VCaP (cell line): ENCODE data around the gene LYRM7.

Experiments
- H3K27ac ChIP-seq: fragments of 450-650 bp; 2 replicates; pipeline ENCODE4 v1.5.1; 2017
- CTCF ChIP-seq: fragments of 450-650 bp; conservative IDR thresholded peaks from 2 replicates; pipeline ENCODE4 v1.5.1; 2017; ENCODE audit warnings: mild to moderate bottlenecking, moderate library complexity

LYRM7 gene

DNA sequence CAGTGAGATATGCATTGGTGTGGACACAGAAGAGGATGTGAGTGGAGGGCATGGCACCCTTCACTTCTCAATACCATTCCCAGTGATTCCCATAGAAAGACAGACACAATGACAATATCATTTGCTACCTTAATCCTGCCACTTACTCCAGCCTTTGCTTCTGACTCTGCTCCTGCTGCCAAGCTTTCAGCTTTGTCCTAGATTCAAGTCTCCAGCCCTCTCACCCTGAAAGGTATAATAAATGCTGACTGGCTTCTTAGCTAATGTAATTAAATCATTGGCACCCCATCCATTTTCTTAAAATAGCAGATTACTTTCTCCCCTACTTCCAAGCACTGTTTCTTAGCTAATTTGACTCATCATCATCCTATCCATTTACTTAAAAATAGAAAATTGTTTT is 52.0 kb downstream of the LYRM7 start:
- no peak overlapping the region for H3K27ac ChIP-seq
- no peak for TF ChIP-seq CTCF

- H3K27ac ChIP-seq, result no peak overlapping the region
- no peak for TF ChIP-seq CTCF
Observed at GRCh38 chr5:131223751-131224386, 53.1 kb downstream of the LYRM7 start.

GRCh38 chr5:131224387-131225201 is 53.9 kb downstream of the LYRM7 start:
- H3K27ac ChIP-seq, result no peak overlapping the region
- TF ChIP-seq CTCF, result no peak

- no peak for TF ChIP-seq CTCF
- H3K27ac ChIP-seq, result no peak overlapping the region
Observed at GRCh38 chr5:131225282-131225974, 54.7 kb downstream of the LYRM7 start.

GRCh38 chr5:131226899-131227298 is 56.2 kb downstream of the LYRM7 start:
- no peak for TF ChIP-seq CTCF
- no peak overlapping the region for H3K27ac ChIP-seq

DNA sequence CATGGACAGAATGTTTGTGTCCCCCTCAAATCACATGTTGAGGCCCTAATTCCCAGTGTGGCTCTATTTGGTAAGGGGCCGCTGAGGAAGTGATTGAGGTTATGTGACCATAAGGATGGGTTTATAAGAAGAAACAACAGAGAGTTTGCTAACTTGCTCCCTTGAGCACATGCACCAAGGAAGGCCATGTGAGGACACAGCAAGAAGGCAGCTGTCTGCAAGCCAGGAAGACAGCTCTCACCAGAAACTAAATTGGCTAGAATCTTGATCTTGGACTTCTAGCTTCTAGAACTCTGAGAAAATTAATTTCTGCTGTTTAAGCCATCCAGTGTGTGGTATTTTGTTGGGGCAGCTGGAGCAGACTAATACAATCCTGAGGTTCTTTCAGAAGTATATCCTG is 57.9 kb downstream of the LYRM7 start:
- H3K27ac ChIP-seq, result no peak overlapping the region
- no peak for TF ChIP-seq CTCF

- TF ChIP-seq CTCF, result no peak
- no peak overlapping the region for H3K27ac ChIP-seq
Observed at GRCh38 chr5:131229623-131230022, 58.9 kb downstream of the LYRM7 start.
